OCI-LY7 (cell line): ENCODE results near the gene AGK. TPM values are rescaled to one million over a fixed set of nuclear protein-coding genes. Genes with fewer than 3 reads are reported as not detected.

Experiments used
- BruUV-seq: library from RNA; stranded (reverse); fragments of 400-500 nt; replicated peaks from 2 replicates; lab custom pipeline; 2021; lab: Mats Ljungman, UMichigan
- CTCF ChIA-PET: fragments of 300-600 bp; sonication (Branson Sonifier 250); formaldehyde crosslinking; loops from one replicate; lab custom pipeline; 2022; ENCODE audit warnings: antibody characterized with exemption; ENCODE audit not compliant: unreplicated experiment; lab: Charles Lee
- POLR2A ChIA-PET: fragments of 300-600 bp; sonication (Branson Sonifier 250); formaldehyde crosslinking; loops from one replicate; lab custom pipeline; 2022; ENCODE audit warnings: antibody characterized with exemption; lab: Charles Lee
- DNase-seq: peaks from one replicate; pipeline ENCODE4 v3.0.0-alpha.2; 2015; ENCODE audit warnings: low spot score
- H2AFZ ChIP-seq: fragments of 200-600 bp; sonication (generic), shearing (Covaris generic); 2 replicates; pipeline ENCODE4 v1.6.1; 2014; ENCODE audit warnings: mild to moderate bottlenecking, antibody characterized with exemption, low read length, moderate library complexity
- H3K27ac ChIP-seq: fragments of 200-600 bp; sonication (generic); 2 replicates; pipeline ENCODE4 v1.5.1; 2014; ENCODE audit warnings: mixed run types, low read depth, mild to moderate bottlenecking, moderate library complexity, low read length, inconsistent platforms; ENCODE audit not compliant: poor library complexity, severe bottlenecking
- H3K36me3 ChIP-seq: fragments of 200-600 bp; sonication (generic); 2 replicates; pipeline ENCODE4 v1.6.1; 2014; ENCODE audit warnings: mild to moderate bottlenecking, antibody characterized with exemption, low read length, moderate library complexity, mixed read lengths; ENCODE audit not compliant: insufficient read depth
- H3K4me1 ChIP-seq: fragments of 200-600 bp; sonication (generic); 2 replicates; pipeline ENCODE4 v1.5.1; 2014; ENCODE audit warnings: mild to moderate bottlenecking, low read length; ENCODE audit not compliant: insufficient read depth, poor library complexity, severe bottlenecking
- H3K4me2 ChIP-seq: fragments of 200-600 bp; sonication (generic); 2 replicates; pipeline ENCODE4 v1.6.1; 2014; ENCODE audit warnings: mild to moderate bottlenecking, low read length
- H3K4me3 ChIP-seq: fragments of 200-600 bp; sonication (generic); 2 replicates; pipeline ENCODE4 v1.5.1; 2014; ENCODE audit warnings: mild to moderate bottlenecking, low read depth, low read length; ENCODE audit not compliant: poor library complexity, severe bottlenecking
- H3K79me2 ChIP-seq: fragments of 200-600 bp; sonication (generic); 2 replicates; pipeline ENCODE4 v1.6.1; 2016; ENCODE audit warnings: low read depth, mild to moderate bottlenecking, low read length, moderate library complexity, mixed read lengths; ENCODE audit not compliant: insufficient read depth
- H3K9me2 ChIP-seq: fragments of 200-600 bp; sonication (generic); 2 replicates; pipeline ENCODE4 v1.6.1; 2016; ENCODE audit warnings: mild to moderate bottlenecking, low read length, mixed read lengths; ENCODE audit not compliant: insufficient read depth
- H3K9me3 ChIP-seq: fragments of 200-600 bp; sonication (generic); 2 replicates; pipeline ENCODE4 v1.6.1; 2014; ENCODE audit warnings: mild to moderate bottlenecking, mixed run types, low read length, mixed read lengths
- H4K20me1 ChIP-seq: fragments of 200-600 bp; sonication (generic); 2 replicates; pipeline ENCODE4 v1.6.1; 2014; ENCODE audit warnings: mild to moderate bottlenecking, antibody characterized with exemption, low read length, moderate library complexity, mixed read lengths; ENCODE audit not compliant: insufficient read depth
- CTCF ChIP-seq: fragments of 200-600 bp; sonication (generic); conservative IDR thresholded peaks from 2 replicates; pipeline ENCODE4 v1.5.1; 2014; ENCODE audit warnings: mild to moderate bottlenecking, antibody characterized with exemption, low read length, moderate library complexity, mixed read lengths
- EZH2phosphoT487 ChIP-seq: fragments of 200-600 bp; sonication (generic); IDR thresholded peaks from 2 replicates; pipeline ENCODE4 v1.6.1; 2018; ENCODE audit warnings: low read depth, borderline replicate concordance, mild to moderate bottlenecking, mixed run types, antibody characterized with exemption, low read length, moderate library complexity, mixed read lengths
- intact Hi-C: fragments of 100-400 bp; cut with micrococcal nuclease; formaldehyde crosslinking; loops from one replicate; pipeline ENCODE4 v1.10.0; 2022; ENCODE audit not compliant: unreplicated experiment
- total RNA-seq, 2 experiments: library from RNA; depleted of rRNA in 1 of 2; stranded (reverse); fragments of >200 nt in 1 of 2; shearing (Covaris generic) in 1 of 2; gene quantifications; 2 replicates each; pipeline ENCODE4 v1.2.3, GENCODE V29; 2014 to 2022

AGK gene
- total RNA-seq, 2 experiments from 2014 or later: 31.2 to 33.6 TPM

- H2AFZ ChIP-seq: no peak overlapping the region
- CTCF ChIA-PET: no interaction called here
- no peak for DNase-seq
- no peaks in the 10 kb centered on the region for H3K9me2 ChIP-seq
- no peaks in the 10 kb centered on the region for H3K4me1 ChIP-seq
- TF ChIP-seq EZH2phosphoT487: no peak
- no peak for TF ChIP-seq CTCF
- BruUV-seq: no TSS peak
- no peaks in the 10 kb centered on the region for H3K9me3 ChIP-seq
- POLR2A ChIA-PET: no interaction called here
- H3K4me2 ChIP-seq: no peak overlapping the region
- H4K20me1 ChIP-seq: no peaks in the 10 kb centered on the region
- intact Hi-C loops: no loop called here
- H3K36me3 ChIP-seq: peaks cover 12% of the 10 kb centered on the region
- H3K27ac ChIP-seq: no peak overlapping the region
- no peak overlapping the region for H3K4me3 ChIP-seq
- no peaks in the 10 kb centered on the region for H3K79me2 ChIP-seq
Observed at GRCh38 chr7:141588912-141589311, 37.7 kb downstream of the AGK start.

GRCh38 chr7:141590071-141590470, 38.9 kb downstream of the AGK start:
- Histone ChIP-seq H3K9me2 (no peaks in the 10 kb centered on the region), H3K79me2 (no peaks in the 10 kb centered on the region), H3K27ac (no peak overlapping the region), H3K36me3 (peaks cover 11% of the 10 kb centered on the region; the same call in 1 of the 2 replicates), H4K20me1 (no peaks in the 10 kb centered on the region), H3K9me3 (no peaks in the 10 kb centered on the region), H2AFZ (no peak overlapping the region), H3K4me1 (no peaks in the 10 kb centered on the region), H3K4me3 (no peak overlapping the region), H3K4me2 (no peak overlapping the region)
- no peak for TF ChIP-seq CTCF
- TF ChIP-seq EZH2phosphoT487: no peak
- BruUV-seq: no TSS peak
- DNase-seq: no peak
- intact Hi-C loops: no loop called here
- POLR2A ChIA-PET: no interaction called here
- CTCF ChIA-PET: no interaction called here

- H3K4me1 ChIP-seq: no peaks in the 10 kb centered on the region
- DNase-seq: no peak
- H3K4me3 ChIP-seq: no peak overlapping the region
- CTCF ChIA-PET: no interaction called here
- no peak overlapping the region for H3K4me2 ChIP-seq
- no peaks in the 10 kb centered on the region for H3K79me2 ChIP-seq
- no peak overlapping the region for H2AFZ ChIP-seq
- POLR2A ChIA-PET: interaction anchor here (0.6 kb wide), 1 partner anchor 16 kb away, joined by 3 read pairs; no protein-coding TSS in a partner anchor
- H4K20me1 ChIP-seq: no peaks in the 10 kb centered on the region
- BruUV-seq: no TSS peak
- no peaks in the 10 kb centered on the region for H3K9me2 ChIP-seq
- H3K27ac ChIP-seq: no peak overlapping the region
- H3K9me3 ChIP-seq: no peaks in the 10 kb centered on the region
- intact Hi-C loops: no loop called here
- H3K36me3 ChIP-seq: peaks cover 11% of the 10 kb centered on the region; the same call in 1 of the 2 replicates
- TF ChIP-seq EZH2phosphoT487 (no peak), CTCF (no peak)
Observed at GRCh38 chr7:141590666-141591065, 39.5 kb downstream of the AGK start.
